GM23248 (cell line): ENCODE results near the gene C12orf75.
"Not testable (repeated sequence)": the region's sequence is repeated elsewhere in the genome, so short reads cannot be mapped to it uniquely, and the experiment has no call there.

Experiments used
- EZH2 ChIP-seq: fragments of 200-600 bp; sonication (generic); IDR thresholded peaks from 2 replicates; pipeline ENCODE4 v1.6.1; 2018; ENCODE audit warnings: antibody characterized with exemption, mild to moderate bottlenecking; ENCODE audit not compliant: insufficient read depth, poor library complexity, severe bottlenecking
- EZH2phosphoT487 ChIP-seq: fragments of 200-600 bp; sonication (generic); IDR thresholded peaks from 2 replicates; pipeline ENCODE4 v1.6.1; 2018; ENCODE audit warnings: antibody characterized with exemption, moderate library complexity, mild to moderate bottlenecking, low read depth; ENCODE audit not compliant: insufficient read depth

- TF ChIP-seq EZH2phosphoT487, EZH2: not testable (repeated sequence)
Observed at GRCh38 chr12:105304626-105305025, 25.9 kb upstream of the C12orf75 start.
